Activated CD8-positive, alpha-beta memory T cell treated with anti-CD3 and anti-CD28 coated beads, Interleukin-2, amount 50 U/mL, for 4 hours (primary cell): ENCODE results near the gene PIPOX.

Experiments used
- DNase-seq: peaks from one replicate; pipeline ENCODE4 v3.0.0-alpha.2; 2020

PIPOX gene

GRCh38 chr17:29103341-29103740 lies 60.4 kb downstream of the PIPOX start:
- DNase-seq, result no peak
